Stimulated activated naive CD8-positive, alpha-beta T cell treated with anti-CD3 and anti-CD28 coated beads, Interleukin-15, Interleukin-2, amounts not matched to agents 100 ng/mL and 50 ng/mL, for 24 hours (primary cell): ENCODE data around the gene RTN4RL1.
"Not testable (repeated sequence)": the region's sequence is repeated elsewhere in the genome, so short reads cannot be mapped to it uniquely, and the experiment has no call there.

Experiments used
- H3K27ac Mint-ChIP-seq: one replicate; pipeline ENCODE4 v1.8.0; 2021; ENCODE audit warnings: mild to moderate bottlenecking, mixed read lengths
- H3K27me3 Mint-ChIP-seq: one replicate; pipeline ENCODE4 v1.8.0; 2021; ENCODE audit warnings: mixed read lengths
- H3K36me3 Mint-ChIP-seq: one replicate; pipeline ENCODE4 v1.8.0; 2021; ENCODE audit warnings: low read depth, mixed read lengths
- H3K4me1 Mint-ChIP-seq: one replicate; pipeline ENCODE4 v1.8.0; 2021; ENCODE audit warnings: low read depth, mixed read lengths
- H3K4me3 Mint-ChIP-seq: one replicate; pipeline ENCODE4 v1.8.0; 2021; ENCODE audit warnings: mild to moderate bottlenecking, mixed read lengths
- H3K9me3 Mint-ChIP-seq: one replicate; pipeline ENCODE4 v1.8.0; 2021; ENCODE audit warnings: mixed read lengths

The RTN4RL1 gene

DNA sequence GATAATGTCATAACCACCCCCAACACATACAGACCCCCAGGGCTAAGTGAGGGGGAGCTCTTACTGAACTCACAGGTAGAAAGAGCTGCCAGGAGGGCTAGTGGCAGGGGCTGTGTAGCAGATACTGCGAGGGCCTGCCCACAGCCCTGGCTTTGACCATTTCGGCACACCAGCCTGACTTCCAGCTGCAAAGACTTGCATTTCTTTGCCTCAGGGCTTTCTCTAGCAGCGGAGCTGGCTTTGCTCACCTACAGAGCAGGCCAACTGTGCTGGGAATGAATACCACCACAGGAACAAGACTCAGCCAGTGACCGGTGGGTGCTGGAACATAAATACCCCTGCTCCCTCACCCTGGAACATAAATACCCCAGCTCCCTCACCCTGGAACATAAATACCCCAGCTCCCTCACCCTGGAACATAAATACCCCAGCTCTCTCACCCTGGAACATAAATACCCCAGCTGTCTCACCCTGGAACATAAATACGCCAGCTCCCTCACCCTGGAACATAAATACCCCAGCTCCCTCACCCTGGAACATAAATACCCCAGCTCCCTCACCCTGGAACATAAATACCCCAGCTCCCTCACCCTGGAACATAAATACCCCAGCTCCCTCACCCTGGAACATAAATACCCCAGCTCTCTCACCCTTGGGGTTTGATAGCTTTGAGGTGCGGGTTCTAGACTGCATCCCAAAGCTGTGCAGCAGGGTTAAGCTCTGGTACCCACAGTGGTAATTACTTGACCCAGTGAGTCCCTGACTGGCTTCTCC, 11.7 kb downstream of the RTN4RL1 start:
- H3K4me1 Mint-ChIP-seq, H3K27ac Mint-ChIP-seq, H3K4me3 Mint-ChIP-seq, H3K36me3 Mint-ChIP-seq, H3K9me3 Mint-ChIP-seq: not testable (repeated sequence)
- H3K27me3 Mint-ChIP-seq, result peaks cover 10% of the 10 kb centered on the region

DNA sequence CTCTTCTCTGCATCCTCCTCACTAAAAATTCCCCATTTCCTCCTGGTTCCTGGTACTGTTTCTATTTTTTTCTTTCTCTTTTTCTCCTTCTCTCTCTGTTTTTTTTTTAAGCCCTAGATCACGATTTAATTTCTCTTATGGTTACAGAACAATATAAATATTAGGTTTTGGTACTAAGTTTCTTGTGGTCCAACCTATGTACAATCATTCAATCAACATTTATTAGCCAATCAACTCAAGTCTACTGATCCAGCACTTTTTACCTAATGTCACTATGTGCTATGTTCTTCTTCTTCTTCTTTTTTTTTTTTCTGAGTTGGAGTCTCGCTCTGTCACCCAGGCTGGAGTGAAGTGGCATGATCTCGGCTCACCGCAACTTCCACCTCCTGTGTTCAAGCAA, 12.6 kb downstream of the RTN4RL1 start:
- no peaks in the 10 kb centered on the region for H3K36me3 Mint-ChIP-seq
- H3K9me3 Mint-ChIP-seq, result peaks cover 3% of the 10 kb centered on the region
- no peak overlapping the region for H3K27ac Mint-ChIP-seq
- H3K4me3 Mint-ChIP-seq, result no peak overlapping the region
- H3K27me3 Mint-ChIP-seq, result peaks cover 8% of the 10 kb centered on the region
- no peaks in the 10 kb centered on the region for H3K4me1 Mint-ChIP-seq

DNA sequence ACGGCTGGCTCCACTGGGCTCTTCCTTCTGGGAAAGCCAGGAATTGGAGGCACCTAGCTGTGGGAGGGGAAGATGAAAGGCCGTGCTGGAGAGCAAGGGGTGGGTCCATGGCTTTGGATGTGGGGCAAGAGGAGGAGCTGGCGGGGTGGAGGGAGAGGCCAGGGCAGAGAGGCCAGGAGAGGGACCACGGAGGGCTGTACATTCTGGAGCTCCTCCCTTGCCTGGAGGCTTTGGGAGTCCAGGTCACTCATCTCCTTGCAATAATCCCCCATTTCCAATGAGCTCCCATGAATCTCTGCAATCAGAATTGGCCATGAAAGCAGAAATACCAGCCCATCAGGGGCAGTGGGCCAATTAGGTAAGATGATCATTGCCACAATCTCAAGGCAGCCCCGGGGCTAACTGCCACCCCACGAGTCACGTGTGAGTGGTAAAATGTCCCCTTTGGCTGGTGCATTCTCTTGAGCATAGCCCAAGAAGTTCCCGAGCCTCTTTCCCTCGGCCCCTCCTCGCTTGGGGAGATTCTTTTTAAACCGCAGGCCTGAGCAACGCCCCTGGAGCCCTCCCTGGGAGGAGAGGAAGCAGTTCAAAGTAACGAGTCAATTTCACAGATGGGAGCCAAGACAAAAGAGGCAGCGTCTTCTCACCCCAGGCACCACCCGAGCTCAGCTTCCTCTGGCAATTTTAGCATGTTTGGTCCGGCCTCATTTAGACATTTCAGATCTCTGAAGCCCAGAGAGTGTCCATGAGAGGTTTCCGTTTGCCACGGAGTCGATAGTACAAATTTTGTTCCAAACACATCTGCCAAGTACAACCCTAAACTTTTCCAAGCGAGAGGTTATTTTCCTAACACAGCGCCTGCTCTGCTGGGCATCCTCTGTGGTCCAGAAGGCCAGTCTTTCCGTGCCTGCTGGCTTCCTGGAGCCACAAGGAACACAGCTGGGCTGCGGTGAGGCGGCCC, 13.4 kb downstream of the RTN4RL1 start:
- Mint-ChIP-seq H3K4me1 (no peaks in the 10 kb centered on the region), H3K4me3 (no peak overlapping the region), H3K27me3 (peaks cover 8% of the 10 kb centered on the region), H3K27ac (no peak overlapping the region), H3K36me3 (no peaks in the 10 kb centered on the region), H3K9me3 (peaks cover 3% of the 10 kb centered on the region)

DNA sequence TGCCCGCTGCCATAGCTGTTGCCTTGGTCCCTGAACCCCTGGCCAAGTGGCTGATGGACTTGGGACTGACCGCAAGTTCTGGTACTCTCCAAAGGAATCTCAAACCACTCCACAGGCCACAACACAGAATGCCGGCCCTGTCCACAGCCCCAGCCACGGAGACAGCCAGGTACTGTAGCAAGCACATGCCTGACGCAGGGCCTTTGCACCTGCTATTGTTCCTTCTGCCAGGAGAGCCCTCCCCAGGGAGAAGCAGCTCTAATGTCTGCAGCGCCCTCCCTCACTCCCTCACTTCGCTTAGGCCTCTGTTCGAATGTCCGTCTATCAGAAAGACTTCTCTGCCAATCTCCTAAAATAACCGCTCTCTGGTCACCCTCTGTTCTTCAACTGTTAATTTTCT, 15.4 kb downstream of the RTN4RL1 start:
- Mint-ChIP-seq H3K27me3 (peaks cover 2% of the 10 kb centered on the region), H3K27ac (no peak overlapping the region), H3K4me3 (no peak overlapping the region), H3K36me3 (no peaks in the 10 kb centered on the region), H3K9me3 (peaks cover 3% of the 10 kb centered on the region), H3K4me1 (no peaks in the 10 kb centered on the region)

DNA sequence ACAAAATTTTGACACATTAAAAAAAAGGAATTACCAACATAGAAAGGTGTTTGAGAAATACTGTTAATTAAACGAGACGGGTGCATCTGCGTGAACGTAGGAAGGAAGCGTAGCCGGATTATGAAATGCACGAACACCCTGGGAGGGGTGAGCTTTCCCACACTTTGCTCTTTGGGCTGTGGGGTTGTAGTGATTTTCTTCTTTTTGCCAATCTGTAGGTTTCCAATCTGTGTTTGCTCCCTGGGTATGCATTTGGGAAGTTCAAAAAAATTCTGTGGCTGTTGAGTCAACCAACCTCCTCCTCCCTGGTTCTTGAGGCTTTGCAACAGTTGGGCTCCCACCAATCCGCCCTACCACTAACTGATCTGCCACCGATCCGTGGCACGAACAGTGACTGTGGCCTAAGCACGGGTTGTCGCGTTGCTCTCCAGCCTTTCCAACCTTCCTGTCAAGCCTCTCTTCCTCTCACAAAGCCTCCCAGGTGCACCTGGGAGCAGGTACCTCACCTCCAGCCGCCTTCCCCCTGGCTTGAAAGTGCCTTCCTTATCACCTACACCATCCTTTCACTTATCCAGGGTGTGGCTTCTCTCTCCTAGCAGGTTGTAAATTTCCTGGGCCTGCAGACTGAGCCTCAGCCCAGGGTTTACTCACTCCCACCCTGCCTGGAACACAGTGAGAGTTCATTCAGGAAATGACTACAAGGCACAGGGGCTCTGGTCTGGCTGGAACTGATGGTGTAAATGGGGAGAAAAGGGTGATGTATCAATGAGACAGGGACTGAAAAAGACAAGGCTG, 16.6 kb downstream of the RTN4RL1 start:
- H3K4me1 Mint-ChIP-seq, result no peaks in the 10 kb centered on the region
- H3K4me3 Mint-ChIP-seq, result no peak overlapping the region
- H3K27ac Mint-ChIP-seq, result no peak overlapping the region
- no peaks in the 10 kb centered on the region for H3K9me3 Mint-ChIP-seq
- H3K27me3 Mint-ChIP-seq, result no peaks in the 10 kb centered on the region
- H3K36me3 Mint-ChIP-seq, result no peaks in the 10 kb centered on the region

DNA sequence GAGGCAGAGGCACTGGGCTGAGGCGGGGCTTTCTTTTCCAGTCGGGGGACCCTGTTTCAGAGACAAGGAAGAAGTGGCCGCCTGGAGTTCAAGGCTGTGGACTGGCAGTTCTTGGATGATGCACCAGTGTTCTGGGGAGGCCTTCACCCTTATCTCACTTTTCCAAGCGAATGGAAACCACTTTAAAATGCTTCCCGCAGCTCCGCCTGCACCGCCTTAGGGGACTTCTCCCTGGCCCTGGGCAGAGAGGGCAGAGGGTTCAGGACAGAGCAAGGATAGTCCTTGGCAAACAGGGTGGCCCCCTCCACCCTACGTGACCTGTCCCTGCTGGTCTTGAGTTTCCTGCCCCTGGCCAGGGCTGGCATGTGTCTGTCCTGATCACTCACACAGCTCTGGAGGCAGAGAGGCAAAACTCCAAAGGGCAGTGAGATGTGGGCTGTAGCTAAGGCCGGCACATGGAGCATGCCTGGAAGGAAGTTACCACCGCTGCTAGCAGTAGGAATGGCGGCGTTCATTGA, 20.6 kb downstream of the RTN4RL1 start:
- Mint-ChIP-seq H3K4me3 (no peak overlapping the region), H3K4me1 (peaks cover under 1% of the 10 kb centered on the region), H3K36me3 (no peaks in the 10 kb centered on the region), H3K9me3 (no peaks in the 10 kb centered on the region), H3K27ac (no peak overlapping the region), H3K27me3 (peaks cover 4% of the 10 kb centered on the region)

DNA sequence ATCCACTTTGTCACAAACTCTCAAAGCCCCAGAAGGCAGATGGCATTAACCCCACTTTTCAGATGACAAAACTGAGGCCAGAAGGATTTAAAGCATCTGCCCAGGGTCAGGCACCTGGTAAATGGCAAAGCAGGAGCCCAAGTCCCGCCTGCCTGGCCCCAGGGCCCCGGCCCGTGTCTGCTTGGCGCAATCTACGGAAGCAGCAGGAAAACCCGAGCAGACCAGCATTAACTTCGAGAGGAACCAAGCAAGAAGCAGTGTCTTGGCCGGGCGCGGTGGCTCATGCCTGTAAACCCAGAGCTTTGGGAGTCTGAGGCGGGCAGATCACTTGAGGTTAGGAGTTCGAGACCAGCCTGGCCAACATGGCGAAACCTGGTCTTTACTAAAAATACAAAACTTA, 21.6 kb downstream of the RTN4RL1 start:
- no peaks in the 10 kb centered on the region for H3K9me3 Mint-ChIP-seq

DNA sequence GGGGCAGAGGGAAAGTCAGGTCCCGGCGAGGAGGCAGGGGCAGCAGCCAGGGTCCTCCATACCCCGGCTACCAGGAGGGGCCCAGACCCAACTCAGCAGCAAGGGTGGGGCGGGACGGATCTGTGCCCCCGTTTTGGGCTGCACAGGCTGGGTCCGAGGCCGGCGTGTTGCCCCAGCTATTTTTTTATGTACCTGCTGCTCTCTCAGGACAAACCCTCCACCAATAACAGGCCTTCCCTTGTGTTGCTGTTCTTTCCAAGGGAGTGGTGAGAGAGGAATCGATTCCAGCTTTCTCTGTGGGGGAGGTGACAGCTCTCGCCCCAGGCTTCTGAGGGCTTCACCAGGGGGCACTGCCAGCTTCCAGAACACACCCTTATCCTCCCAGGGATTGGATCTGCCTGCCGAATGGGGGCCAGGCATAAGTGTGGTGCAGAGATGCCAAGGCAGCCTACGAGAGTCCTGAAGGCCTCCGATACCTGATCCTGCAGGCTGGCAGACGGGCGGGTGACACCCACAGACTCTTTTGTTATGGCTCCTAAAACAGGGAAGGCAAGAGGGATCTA, 22.3 kb downstream of the RTN4RL1 start:
- Mint-ChIP-seq H3K36me3 (no peaks in the 10 kb centered on the region), H3K27ac (no peak overlapping the region), H3K4me1 (peaks cover 3% of the 10 kb centered on the region), H3K4me3 (no peak overlapping the region), H3K27me3 (peaks cover 12% of the 10 kb centered on the region), H3K9me3 (no peaks in the 10 kb centered on the region)

More for the DNA sequence above, 21.6 kb downstream of the RTN4RL1 start:
- Mint-ChIP-seq H3K27me3 (peaks cover 12% of the 10 kb centered on the region), H3K27ac (no peak overlapping the region), H3K4me1 (peaks cover 3% of the 10 kb centered on the region), H3K4me3 (no peak overlapping the region), H3K36me3 (no peaks in the 10 kb centered on the region)

DNA sequence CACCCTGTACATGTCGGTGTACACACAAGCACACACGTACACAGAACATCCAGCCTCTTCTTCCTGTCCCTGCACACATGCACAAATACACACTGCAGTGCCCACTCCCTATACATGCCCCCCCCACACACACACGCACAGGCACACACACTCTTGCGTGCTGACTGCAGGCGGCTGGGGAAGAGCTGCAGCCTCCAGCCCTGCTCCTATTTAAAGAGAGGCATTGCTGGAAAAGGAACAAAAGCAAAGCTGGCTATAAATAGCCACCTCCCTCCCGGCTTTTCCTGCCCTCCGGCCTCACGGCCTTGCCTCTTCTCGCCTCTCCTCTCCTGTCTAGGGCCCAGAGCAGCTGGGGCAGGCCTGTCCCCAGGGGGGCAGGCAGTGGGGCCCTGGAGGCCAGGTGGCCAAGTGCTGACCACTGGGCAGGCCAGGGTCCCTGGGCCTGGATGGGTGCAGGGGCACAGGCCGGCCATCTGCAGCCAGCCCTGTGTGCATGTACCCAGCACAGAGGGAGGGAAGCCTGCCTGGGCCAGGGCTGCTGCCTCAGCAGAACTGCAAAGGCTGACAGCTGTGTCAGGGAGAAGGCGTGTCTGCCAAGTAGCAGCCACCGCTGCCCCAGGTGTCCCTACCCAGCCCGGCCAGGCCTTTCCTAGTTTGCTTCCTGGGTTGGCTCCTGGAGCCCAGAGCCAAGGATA, 25.4 kb downstream of the RTN4RL1 start:
- Mint-ChIP-seq H3K4me3 (no peak overlapping the region), H3K27me3 (peaks cover 23% of the 10 kb centered on the region), H3K9me3 (no peaks in the 10 kb centered on the region), H3K36me3 (no peaks in the 10 kb centered on the region), H3K4me1 (peaks cover 3% of the 10 kb centered on the region), H3K27ac (no peak overlapping the region)

DNA sequence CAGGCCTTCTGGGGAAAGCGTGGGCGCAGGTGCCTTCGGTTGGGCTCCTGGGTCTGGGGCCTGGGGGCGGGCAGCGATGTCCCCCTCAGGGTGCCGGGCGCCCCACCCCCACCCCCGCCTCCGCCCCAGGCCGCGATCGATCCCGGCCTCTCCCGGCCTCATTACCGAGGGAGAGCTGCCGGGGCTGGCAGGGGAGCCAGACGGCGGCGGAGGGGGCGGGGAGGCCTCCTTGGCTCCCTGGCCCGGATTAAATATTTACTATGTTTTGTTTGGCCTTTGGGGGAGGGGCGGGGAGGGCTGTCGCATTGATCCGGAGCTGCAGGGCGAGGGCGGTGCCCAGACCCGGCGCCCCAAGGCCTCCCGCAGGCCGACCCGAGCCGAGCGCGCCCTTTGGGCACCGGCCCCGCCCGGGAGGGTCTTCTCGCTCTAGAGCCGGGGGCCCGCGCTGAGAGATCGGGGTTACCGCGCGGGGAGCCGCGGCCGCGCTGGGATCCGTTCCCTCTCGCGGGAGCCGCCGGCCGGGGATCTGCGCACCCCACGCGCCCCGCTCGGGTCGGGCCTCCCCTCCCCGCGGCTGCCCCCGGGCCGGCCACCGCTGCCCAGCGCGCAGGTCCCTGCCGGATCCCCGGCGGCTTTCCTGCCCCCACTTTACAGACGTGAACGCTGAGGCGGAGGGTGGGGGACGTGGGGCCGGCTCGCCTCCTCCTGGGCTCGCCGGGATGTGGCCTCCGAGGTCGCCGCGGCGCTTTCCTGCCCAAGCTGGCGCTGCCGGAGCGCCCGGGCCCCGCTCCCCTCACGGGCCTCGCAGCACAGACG, 27.0 kb downstream of the RTN4RL1 start:
- H3K27me3 Mint-ChIP-seq, result peaks cover 23% of the 10 kb centered on the region

DNA sequence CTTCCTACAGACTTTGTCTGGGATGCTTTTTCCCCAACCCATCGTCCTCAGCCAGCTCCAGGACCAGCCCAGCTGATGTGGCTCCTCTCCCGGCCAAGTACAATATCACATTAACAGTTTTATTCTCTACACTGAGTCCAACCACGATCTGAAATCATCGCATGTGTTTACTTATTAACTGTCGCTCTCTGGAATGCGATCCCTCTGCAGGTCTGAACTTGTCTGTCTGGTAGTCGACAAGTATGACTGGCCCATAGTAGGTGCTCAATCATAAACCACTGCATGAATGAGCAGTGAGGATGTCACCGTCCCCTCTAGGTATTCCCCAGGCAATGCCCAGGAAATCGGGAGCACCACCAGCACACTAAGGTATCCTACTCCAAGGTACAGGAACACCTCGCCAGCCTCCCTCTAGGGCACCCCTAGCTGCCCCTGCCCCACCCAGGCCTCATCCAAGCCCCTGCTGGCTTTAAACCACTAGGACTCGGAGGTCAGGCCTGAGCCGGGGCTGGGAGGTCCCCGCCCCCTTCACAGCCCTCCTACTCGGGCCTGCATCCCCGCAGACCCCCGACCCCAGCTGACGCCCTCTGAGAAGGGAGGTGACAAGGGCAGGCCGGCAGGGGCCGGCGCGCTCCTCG, 27.7 kb downstream of the RTN4RL1 start:
- Mint-ChIP-seq H3K4me1 (peaks cover 3% of the 10 kb centered on the region), H3K4me3 (no peak overlapping the region), H3K9me3 (no peaks in the 10 kb centered on the region), H3K27ac (no peak overlapping the region), H3K36me3 (no peaks in the 10 kb centered on the region), H3K27me3 (peaks cover 23% of the 10 kb centered on the region)

More for the DNA sequence above, 27.0 kb downstream of the RTN4RL1 start:
- Mint-ChIP-seq H3K36me3 (no peaks in the 10 kb centered on the region), H3K9me3 (no peaks in the 10 kb centered on the region), H3K27ac (no peak overlapping the region), H3K4me1 (peaks cover 3% of the 10 kb centered on the region), H3K4me3 (no peak overlapping the region)

DNA sequence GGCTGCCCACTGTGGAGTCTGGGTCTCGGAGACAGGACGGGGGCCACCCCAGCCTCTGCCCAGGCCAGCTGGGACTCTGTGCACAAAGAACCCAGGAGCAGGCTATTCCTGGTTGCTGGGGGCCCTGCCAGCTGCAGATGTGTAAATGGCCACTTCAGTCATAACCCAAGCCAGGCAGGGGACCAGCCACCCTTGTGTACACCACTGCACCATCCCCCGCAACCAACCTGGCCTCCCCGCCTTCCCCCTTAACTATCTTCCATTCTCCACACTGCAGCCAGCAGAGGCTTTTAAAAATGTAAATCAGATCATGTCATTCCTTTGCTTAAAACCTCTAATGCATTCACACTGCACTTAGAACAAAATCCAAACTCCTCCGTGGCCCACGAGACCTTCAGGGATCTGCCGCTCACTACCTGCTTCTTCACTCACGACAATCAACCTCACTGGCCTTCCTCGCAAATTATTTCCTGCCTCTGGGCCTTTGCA, 28.3 kb downstream of the RTN4RL1 start:
- H3K4me3 Mint-ChIP-seq, result no peak overlapping the region
- no peak overlapping the region for H3K27ac Mint-ChIP-seq
- H3K4me1 Mint-ChIP-seq, result peaks cover 3% of the 10 kb centered on the region
- H3K36me3 Mint-ChIP-seq, result no peaks in the 10 kb centered on the region
- H3K27me3 Mint-ChIP-seq, result peaks cover 23% of the 10 kb centered on the region
- H3K9me3 Mint-ChIP-seq, result no peaks in the 10 kb centered on the region
